ENCODE data around the gene BARX1.

DNA sequence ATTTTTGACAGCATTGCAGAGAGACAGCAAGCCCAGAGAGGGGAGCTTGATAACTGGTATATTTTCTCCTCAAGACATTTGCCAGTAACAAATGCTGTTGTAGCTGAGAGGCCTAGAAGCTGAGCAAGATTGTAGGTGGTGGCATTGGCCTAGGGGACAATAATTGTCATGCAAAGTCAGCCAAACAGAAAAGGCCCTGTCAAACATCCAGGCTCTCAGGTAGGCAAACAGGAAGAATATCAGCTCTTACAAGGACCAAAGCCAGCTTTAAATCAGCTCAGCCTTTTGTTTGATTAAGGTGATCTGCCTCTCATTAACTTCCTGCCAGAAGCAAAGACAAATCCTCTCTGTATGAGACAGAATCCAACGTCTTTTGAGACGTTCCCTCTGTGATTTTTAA lies 29.7 kb upstream of the BARX1 start:
- TF ChIP-seq, protein P1, sequence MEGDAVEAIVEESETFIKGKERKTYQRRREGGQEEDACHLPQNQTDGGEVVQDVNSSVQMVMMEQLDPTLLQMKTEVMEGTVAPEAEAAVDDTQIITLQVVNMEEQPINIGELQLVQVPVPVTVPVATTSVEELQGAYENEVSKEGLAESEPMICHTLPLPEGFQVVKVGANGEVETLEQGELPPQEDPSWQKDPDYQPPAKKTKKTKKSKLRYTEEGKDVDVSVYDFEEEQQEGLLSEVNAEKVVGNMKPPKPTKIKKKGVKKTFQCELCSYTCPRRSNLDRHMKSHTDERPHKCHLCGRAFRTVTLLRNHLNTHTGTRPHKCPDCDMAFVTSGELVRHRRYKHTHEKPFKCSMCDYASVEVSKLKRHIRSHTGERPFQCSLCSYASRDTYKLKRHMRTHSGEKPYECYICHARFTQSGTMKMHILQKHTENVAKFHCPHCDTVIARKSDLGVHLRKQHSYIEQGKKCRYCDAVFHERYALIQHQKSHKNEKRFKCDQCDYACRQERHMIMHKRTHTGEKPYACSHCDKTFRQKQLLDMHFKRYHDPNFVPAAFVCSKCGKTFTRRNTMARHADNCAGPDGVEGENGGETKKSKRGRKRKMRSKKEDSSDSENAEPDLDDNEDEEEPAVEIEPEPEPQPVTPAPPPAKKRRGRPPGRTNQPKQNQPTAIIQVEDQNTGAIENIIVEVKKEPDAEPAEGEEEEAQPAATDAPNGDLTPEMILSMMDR (IDR thresholded peaks at IDR 0.05; ENCODE audit: low read length), result no peak
- TF ChIP-seq EZH2phosphoT487 (IDR thresholded peaks at IDR 0.05; ENCODE audit: low read length) (no peak), EZH2 (optimal IDR thresholded peaks at IDR 0.05; ENCODE audit: low read depth, low read length) (no peak)
